T-helper 22 cell (primary cell): ENCODE results near the gene TGIF2.
"Not testable (repeated sequence)": the region's sequence is repeated elsewhere in the genome, so short reads cannot be mapped to it uniquely, and the experiment has no call there.

Experiments
- DNase-seq: peaks from one replicate; pipeline ENCODE4 v3.0.0-alpha.2; 2020; ENCODE audit warnings: low read depth

TGIF2 gene

DNA sequence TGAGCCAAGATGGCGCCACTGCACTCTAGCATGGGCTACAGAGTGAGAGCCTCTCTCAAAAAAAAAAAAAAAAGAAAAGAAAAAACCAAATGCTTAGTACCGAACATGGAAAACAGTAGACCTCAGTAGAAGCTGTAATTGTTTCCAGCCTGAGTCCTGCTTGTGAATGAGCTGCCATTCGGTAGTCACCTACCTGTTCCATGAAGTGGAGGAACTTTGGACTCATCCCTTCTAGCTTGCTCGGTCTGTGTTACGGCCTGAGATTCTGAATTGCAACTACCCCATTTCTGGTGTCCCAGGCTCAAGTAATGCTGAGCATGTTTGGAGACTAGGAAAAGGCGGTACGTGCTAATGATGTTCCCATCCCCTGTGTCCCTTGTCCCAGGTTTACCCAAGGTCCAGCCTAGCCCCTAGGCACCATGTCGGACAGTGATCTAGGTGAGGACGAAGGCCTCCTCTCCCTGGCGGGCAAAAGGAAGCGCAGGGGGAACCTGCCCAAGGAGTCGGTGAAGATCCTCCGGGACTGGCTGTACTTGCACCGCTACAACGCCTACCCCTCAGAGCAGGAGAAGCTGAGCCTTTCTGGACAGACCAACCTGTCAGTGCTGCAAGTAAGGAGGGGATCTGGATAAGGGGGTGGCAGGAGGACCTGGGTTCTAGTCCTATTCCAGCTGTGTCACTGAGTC, 5.1 kb downstream of the TGIF2 start:
- no peak for DNase-seq

GRCh38 chr20:36579996-36580545, 6.7 kb downstream of the TGIF2 start:
- DNase-seq = no peak

GRCh38 chr20:36582322-36582721, 8.9 kb downstream of the TGIF2 start:
- DNase-seq = no peak

DNA sequence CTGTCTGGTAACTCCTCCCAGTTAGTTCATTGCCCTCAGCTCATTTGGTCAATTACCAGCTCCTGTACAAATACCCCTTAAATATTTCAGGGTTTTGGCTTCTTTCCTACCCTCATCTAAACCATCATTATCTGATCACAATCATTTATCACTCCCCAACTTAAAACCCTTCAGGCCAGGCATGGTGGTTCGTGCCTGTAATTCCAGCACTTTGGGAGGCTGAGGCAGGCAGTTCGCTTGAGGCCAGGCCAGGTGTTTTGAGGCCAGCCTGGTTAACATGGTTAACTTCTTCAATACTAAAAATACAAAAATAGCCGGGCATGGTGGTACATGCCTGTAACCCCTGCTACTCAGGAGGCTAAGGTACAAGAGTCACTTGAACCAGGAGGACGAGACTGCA, 9.4 kb downstream of the TGIF2 start:
- DNase-seq = no peak

DNA sequence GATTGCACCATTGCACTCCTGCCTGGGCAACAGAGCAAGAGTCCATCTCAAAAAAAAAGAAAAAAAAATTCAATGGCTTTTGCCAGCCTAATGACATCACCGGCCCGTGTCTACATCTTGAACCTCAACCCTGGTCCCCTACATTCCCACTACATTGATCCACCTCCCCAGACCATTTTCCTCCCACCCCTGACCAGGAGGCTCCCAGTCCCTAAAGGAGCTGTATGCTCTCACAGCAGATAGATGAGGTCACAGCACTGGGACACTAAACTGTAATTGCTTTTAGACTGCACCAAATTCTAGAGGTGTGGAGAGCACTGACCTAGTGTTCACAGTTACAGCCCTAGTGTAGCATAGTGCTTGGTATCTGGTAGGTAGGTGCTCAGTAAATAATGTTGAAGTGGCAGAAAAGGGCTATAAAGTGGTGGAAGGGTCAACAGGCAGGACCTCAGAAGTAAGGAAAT, 10.7 kb downstream of the TGIF2 start:
- no peak for DNase-seq

- DNase-seq = no peak
These were observed 12.2 kb downstream of the TGIF2 start for GRCh38 chr20:36585410-36586125.

- no peak for DNase-seq
These were observed 14.1 kb downstream of the TGIF2 start for GRCh38 chr20:36587388-36588070.

DNA sequence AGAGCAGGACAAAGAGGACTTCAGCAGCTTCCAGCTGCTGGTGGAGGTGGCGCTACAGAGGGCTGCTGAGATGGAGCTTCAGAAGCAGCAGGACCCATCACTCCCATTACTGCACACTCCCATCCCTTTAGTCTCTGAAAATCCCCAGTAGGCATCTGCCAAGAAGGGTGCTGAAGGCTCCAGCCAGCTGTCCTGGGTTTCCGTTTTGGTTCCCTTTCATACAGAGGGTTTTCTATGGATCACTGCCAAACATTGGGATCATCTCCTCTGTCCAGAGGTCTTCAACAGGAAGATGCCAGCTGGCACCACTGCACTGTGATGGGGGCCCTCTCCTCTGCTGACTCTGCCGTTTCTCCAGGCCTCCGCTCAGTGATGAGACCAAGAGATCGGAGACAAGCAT, 17.9 kb downstream of the TGIF2 start:
- DNase-seq = no peak

- DNase-seq = peak; percentile 65
These were observed 18.7 kb downstream of the TGIF2 start for GRCh38 chr20:36591854-36592641.

GRCh38 chr20:36593347-36593929, 20.0 kb downstream of the TGIF2 start:
- DNase-seq = no peak

DNA sequence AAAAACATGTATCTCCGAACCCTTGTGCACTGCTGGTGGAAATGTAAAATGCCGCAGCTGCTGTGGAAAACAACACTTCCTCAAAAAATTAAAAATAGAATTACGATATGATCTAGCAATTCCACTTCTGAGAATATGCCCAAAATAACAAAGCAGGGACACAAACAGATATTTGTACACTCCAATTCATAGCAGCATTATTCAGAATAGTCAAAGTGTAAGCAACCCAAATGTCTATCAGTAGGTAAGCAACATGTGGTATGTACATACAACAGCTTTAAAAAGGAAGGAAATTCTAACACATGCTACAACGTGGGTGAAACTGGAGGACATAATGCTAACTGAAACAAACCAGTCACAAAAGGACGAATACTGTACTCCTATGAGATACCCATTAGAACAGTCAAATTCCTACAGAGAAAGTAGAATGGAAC, 26.5 kb downstream of the TGIF2 start:
- no peak for DNase-seq

GRCh38 chr20:36601540-36601939, 28.1 kb downstream of the TGIF2 start:
- no peak for DNase-seq

DNA sequence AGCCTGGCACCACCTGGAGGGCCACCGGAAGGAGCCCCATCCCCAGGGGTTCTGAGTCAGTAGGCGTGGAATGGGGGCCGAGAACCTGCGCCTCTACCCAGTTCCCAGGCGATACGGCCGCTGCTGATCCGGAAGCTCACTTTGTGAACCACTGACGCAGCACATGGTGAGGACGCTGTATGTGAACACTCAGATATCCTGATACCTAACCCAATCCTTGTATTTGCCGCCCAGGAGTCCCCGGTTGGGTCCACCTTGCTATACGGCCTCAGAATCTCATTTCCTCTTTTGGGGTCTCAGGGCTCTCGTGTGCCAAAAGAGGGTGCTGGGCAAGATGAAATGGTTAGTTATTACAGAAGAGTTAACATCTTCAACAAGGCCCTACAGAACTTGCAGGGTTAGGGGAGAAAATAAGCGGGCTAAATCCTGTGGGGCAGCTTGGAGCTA, 31.6 kb downstream of the TGIF2 start:
- peak; percentile 46 for DNase-seq

- peak; percentile 97 for DNase-seq
These were observed 32.2 kb downstream of the TGIF2 start, which contains the start of gene RAB5IF for GRCh38 chr20:36605399-36606157. TSS of gene RAB5IF (plus strand) at chr20:36605779. CDS start at chr20:36605952, 173 bp downstream.

- no peak for DNase-seq
These were observed 33.0 kb downstream of the TGIF2 start for GRCh38 chr20:36606158-36607066.

- no peak for DNase-seq
These were observed 34.4 kb downstream of the TGIF2 start for GRCh38 chr20:36607586-36608387.

DNA sequence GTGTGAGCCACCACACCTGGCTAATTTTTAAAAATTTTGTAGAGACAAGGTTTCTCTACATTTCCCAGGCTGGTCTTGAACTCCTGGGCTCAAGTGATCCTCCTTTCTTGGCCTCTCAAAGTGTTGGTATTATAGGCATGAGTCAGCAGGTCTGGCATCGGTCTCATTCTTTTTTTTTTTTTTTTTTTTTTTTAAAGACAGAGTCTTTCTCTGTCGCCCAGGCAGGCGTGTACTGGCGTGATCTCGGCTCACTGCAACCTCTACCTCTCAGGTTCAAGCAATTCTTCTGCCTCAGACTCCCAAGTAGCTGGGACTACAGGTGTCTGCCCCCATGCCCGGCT, 35.0 kb downstream of the TGIF2 start:
- not testable (repeated sequence) for DNase-seq

DNA sequence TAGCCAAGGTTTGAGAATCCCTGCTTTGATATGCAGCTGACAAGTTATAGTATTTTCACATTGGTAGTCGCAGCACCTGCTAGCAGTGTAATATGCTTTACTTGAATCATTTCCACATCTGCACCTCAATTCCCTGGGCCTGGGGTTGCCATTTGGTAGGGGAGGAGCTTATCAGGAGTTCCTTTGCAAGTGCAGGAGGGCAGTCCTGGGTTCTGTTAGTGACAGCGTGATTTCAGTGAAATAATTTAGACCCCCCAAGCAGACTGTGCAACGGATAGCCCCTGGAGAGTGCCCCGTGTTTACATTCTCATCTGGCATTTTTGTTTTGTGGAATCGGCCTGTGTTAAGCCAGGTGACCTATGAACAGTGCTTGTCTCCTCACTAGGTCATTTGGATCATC, 38.2 kb downstream of the TGIF2 start:
- DNase-seq = no peak

GRCh38 chr20:36613974-36614373, 40.6 kb downstream of the TGIF2 start:
- no peak for DNase-seq
